ENCODE data around the gene ZNF474. TPM values are rescaled to one million over a fixed set of nuclear protein-coding genes. Genes with fewer than 3 reads are reported as not detected.

ZNF474 gene
- total RNA-seq, 3 donors from 2014 or later = 0.25 to 0.40 TPM; not detected in 1

GRCh38 chr5:122126756-122127321 lies 2.5 kb upstream of the ZNF474 start:
- no peak for DNase-seq
- H3K4me1 Mint-ChIP-seq (ENCODE audit: low read depth) = no peaks in the 10 kb centered on the region
- no peak overlapping the region for H3K4me3 Mint-ChIP-seq
- H3K27me3 Mint-ChIP-seq (ENCODE audit: low read depth) = peaks cover 1% of the 10 kb centered on the region
- H3K9me3 Mint-ChIP-seq = no peaks in the 10 kb centered on the region
- ATAC-seq = no peak
- H3K36me3 Mint-ChIP-seq (ENCODE audit: insufficient read depth) = no peaks in the 10 kb centered on the region

- peaks cover 2% of the 10 kb centered on the region for H3K27me3 Mint-ChIP-seq (ENCODE audit: low read depth)
- DNase-seq (no peak), ATAC-seq (no peak)
- H3K9me3 Mint-ChIP-seq = no peaks in the 10 kb centered on the region
- H3K4me3 Mint-ChIP-seq = no peak overlapping the region
- no peaks in the 10 kb centered on the region for H3K36me3 Mint-ChIP-seq (ENCODE audit: insufficient read depth)
- no peaks in the 10 kb centered on the region for H3K4me1 Mint-ChIP-seq (ENCODE audit: low read depth)
Measured at GRCh38 chr5:122130152-122130551, 806 bp downstream of the ZNF474 start.

- ATAC-seq = peak in 1 of 2 donors; percentile 27
- no peaks in the 10 kb centered on the region for H3K9me3 Mint-ChIP-seq
- H3K4me3 Mint-ChIP-seq = no peak overlapping the region
Measured at GRCh38 chr5:122137702-122138101, 8.4 kb downstream of the ZNF474 start.

GRCh38 chr5:122138356-122138755 lies 9.0 kb downstream of the ZNF474 start:
- Mint-ChIP-seq H3K36me3 (ENCODE audit: insufficient read depth) (no peaks in the 10 kb centered on the region), H3K27me3 (ENCODE audit: low read depth) (no peaks in the 10 kb centered on the region), H3K4me3 (no peak overlapping the region), H3K4me1 (ENCODE audit: low read depth) (peaks cover 16% of the 10 kb centered on the region), H3K9me3 (no peaks in the 10 kb centered on the region)
- ATAC-seq = no peak
- no peak for DNase-seq

More at GRCh38 chr5:122137702-122138101, 8.4 kb downstream of the ZNF474 start:
- no peaks in the 10 kb centered on the region for H3K27me3 Mint-ChIP-seq (ENCODE audit: low read depth)
- peaks cover 16% of the 10 kb centered on the region for H3K4me1 Mint-ChIP-seq (ENCODE audit: low read depth)
- no peak for DNase-seq
- no peaks in the 10 kb centered on the region for H3K36me3 Mint-ChIP-seq (ENCODE audit: insufficient read depth)

- Mint-ChIP-seq H3K4me3 (no peak overlapping the region), H3K27me3 (ENCODE audit: low read depth) (no peaks in the 10 kb centered on the region), H3K4me1 (ENCODE audit: low read depth) (peaks cover 16% of the 10 kb centered on the region), H3K36me3 (ENCODE audit: insufficient read depth) (no peaks in the 10 kb centered on the region), H3K9me3 (no peaks in the 10 kb centered on the region)
- ATAC-seq (no peak), DNase-seq (no peak)
Measured at GRCh38 chr5:122140900-122141299, 11.6 kb downstream of the ZNF474 start.

- no peaks in the 10 kb centered on the region for H3K36me3 Mint-ChIP-seq (ENCODE audit: insufficient read depth)
- no peak for DNase-seq
- no peaks in the 10 kb centered on the region for H3K9me3 Mint-ChIP-seq
- H3K27me3 Mint-ChIP-seq (ENCODE audit: low read depth) = no peaks in the 10 kb centered on the region
- peaks cover 16% of the 10 kb centered on the region for H3K4me1 Mint-ChIP-seq (ENCODE audit: low read depth)
- H3K4me3 Mint-ChIP-seq = no peak overlapping the region
- no peak for ATAC-seq
Measured at GRCh38 chr5:122141751-122142150, 12.4 kb downstream of the ZNF474 start.

- DNase-seq (no peak), ATAC-seq (peak in 1 of 2 donors; percentile 27)
- Mint-ChIP-seq H3K27me3 (ENCODE audit: low read depth) (no peaks in the 10 kb centered on the region), H3K36me3 (ENCODE audit: insufficient read depth) (no peaks in the 10 kb centered on the region), H3K4me1 (ENCODE audit: low read depth) (peaks cover 9% of the 10 kb centered on the region), H3K9me3 (no peaks in the 10 kb centered on the region), H3K4me3 (no peak overlapping the region)
Measured at GRCh38 chr5:122142480-122143164, 13.3 kb downstream of the ZNF474 start.

GRCh38 chr5:122144236-122144635 lies 14.9 kb downstream of the ZNF474 start:
- Mint-ChIP-seq H3K4me3 (no peak overlapping the region), H3K9me3 (no peaks in the 10 kb centered on the region), H3K36me3 (ENCODE audit: insufficient read depth) (no peaks in the 10 kb centered on the region), H3K4me1 (ENCODE audit: low read depth) (no peaks in the 10 kb centered on the region), H3K27me3 (ENCODE audit: low read depth) (no peaks in the 10 kb centered on the region)
- no peak for DNase-seq
- no peak for ATAC-seq

- no peaks in the 10 kb centered on the region for H3K36me3 Mint-ChIP-seq (ENCODE audit: insufficient read depth)
- H3K9me3 Mint-ChIP-seq = no peaks in the 10 kb centered on the region
- ATAC-seq = no peak
- no peak for DNase-seq
- no peak overlapping the region for H3K4me3 Mint-ChIP-seq
- H3K27me3 Mint-ChIP-seq (ENCODE audit: low read depth) = no peaks in the 10 kb centered on the region
- H3K4me1 Mint-ChIP-seq (ENCODE audit: low read depth) = no peaks in the 10 kb centered on the region
Measured at GRCh38 chr5:122145906-122146305, 16.6 kb downstream of the ZNF474 start.

- DNase-seq (no peak), ATAC-seq (no peak)
- peaks cover 5% of the 10 kb centered on the region for H3K4me1 Mint-ChIP-seq (ENCODE audit: low read depth)
- no peaks in the 10 kb centered on the region for H3K9me3 Mint-ChIP-seq
- no peaks in the 10 kb centered on the region for H3K27me3 Mint-ChIP-seq (ENCODE audit: low read depth)
- H3K36me3 Mint-ChIP-seq (ENCODE audit: insufficient read depth) = no peaks in the 10 kb centered on the region
- H3K4me3 Mint-ChIP-seq = no peak overlapping the region
Measured at GRCh38 chr5:122149321-122150090, 20.2 kb downstream of the ZNF474 start.

- Mint-ChIP-seq H3K27me3 (ENCODE audit: low read depth) (no peaks in the 10 kb centered on the region), H3K36me3 (ENCODE audit: insufficient read depth) (no peaks in the 10 kb centered on the region), H3K4me3 (no peak overlapping the region), H3K4me1 (ENCODE audit: low read depth) (peaks cover 5% of the 10 kb centered on the region), H3K9me3 (no peaks in the 10 kb centered on the region)
- DNase-seq (no peak), ATAC-seq (no peak)
Measured at GRCh38 chr5:122150215-122150614, 20.9 kb downstream of the ZNF474 start.

- Mint-ChIP-seq H3K9me3 (no peaks in the 10 kb centered on the region), H3K36me3 (ENCODE audit: insufficient read depth) (no peaks in the 10 kb centered on the region), H3K4me1 (ENCODE audit: low read depth) (peaks cover 5% of the 10 kb centered on the region), H3K27me3 (ENCODE audit: low read depth) (no peaks in the 10 kb centered on the region), H3K4me3 (no peak overlapping the region)
- DNase-seq (no peak), ATAC-seq (no peak)
Measured at GRCh38 chr5:122151640-122152039, 22.3 kb downstream of the ZNF474 start.

- H3K9me3 Mint-ChIP-seq = no peaks in the 10 kb centered on the region
- peaks cover 5% of the 10 kb centered on the region for H3K4me1 Mint-ChIP-seq (ENCODE audit: low read depth)
- ATAC-seq = no peak
- H3K27me3 Mint-ChIP-seq (ENCODE audit: low read depth) = no peaks in the 10 kb centered on the region
- no peaks in the 10 kb centered on the region for H3K36me3 Mint-ChIP-seq (ENCODE audit: insufficient read depth)
- H3K4me3 Mint-ChIP-seq = no peak overlapping the region
- DNase-seq = no peak
Measured at GRCh38 chr5:122152266-122152900, 23.0 kb downstream of the ZNF474 start.

GRCh38 chr5:122153230-122153629 lies 23.9 kb downstream of the ZNF474 start:
- no peaks in the 10 kb centered on the region for H3K27me3 Mint-ChIP-seq (ENCODE audit: low read depth)
- no peak for DNase-seq
- H3K4me3 Mint-ChIP-seq = no peak overlapping the region
- ATAC-seq = no peak
- no peaks in the 10 kb centered on the region for H3K9me3 Mint-ChIP-seq
- no peaks in the 10 kb centered on the region for H3K36me3 Mint-ChIP-seq (ENCODE audit: insufficient read depth)
- peaks cover 5% of the 10 kb centered on the region for H3K4me1 Mint-ChIP-seq (ENCODE audit: low read depth)
